Smooth muscle cell (in vitro differentiated cells): Measurements from ENCODE around the gene SEMA3F. TPM values are rescaled to one million over a fixed set of nuclear protein-coding genes. Genes with fewer than 3 reads are reported as not detected.

ENCODE experiments used
- DNase-seq: peaks from one replicate; lab custom pipeline; 2025; ENCODE audit not compliant: unreplicated experiment; lab: John Stamatoyannopoulos, UW
- H2AFZ ChIP-seq: fragments of 200-600 bp; sonication (generic); 2 replicates; pipeline ENCODE4 v1.6.0; 2016; ENCODE audit warnings: antibody characterized with exemption, low read depth, mild to moderate bottlenecking
- H3F3A ChIP-seq: fragments of 200-600 bp; sonication (generic); 2 replicates; pipeline ENCODE4 v1.6.0; 2017; ENCODE audit warnings: antibody characterized with exemption, low read depth
- H3K27ac ChIP-seq: fragments of 200-600 bp; sonication (generic); 2 replicates; pipeline ENCODE4 v1.5.1; 2016; ENCODE audit warnings: low read depth, mild to moderate bottlenecking
- H3K27me3 ChIP-seq: fragments of 200-600 bp; sonication (generic); 2 replicates; pipeline ENCODE4 v1.6.1; 2016; ENCODE audit warnings: low read depth, mild to moderate bottlenecking
- H3K36me3 ChIP-seq: fragments of 200-600 bp; sonication (generic); 2 replicates; pipeline ENCODE4 v1.5.1; 2016; ENCODE audit warnings: low read depth
- H3K4me1 ChIP-seq: fragments of 200-600 bp; sonication (generic); 2 replicates; pipeline ENCODE4 v1.5.1; 2016; ENCODE audit warnings: low read depth
- H3K4me2 ChIP-seq: fragments of 200-600 bp; sonication (generic); 2 replicates; pipeline ENCODE4 v1.6.0; 2016; ENCODE audit warnings: mild to moderate bottlenecking
- H3K4me3 ChIP-seq: fragments of 200-600 bp; sonication (generic); 2 replicates; pipeline ENCODE4 v1.5.1; 2016; ENCODE audit warnings: mild to moderate bottlenecking
- H3K79me2 ChIP-seq: fragments of 200-600 bp; sonication (generic); 2 replicates; pipeline ENCODE4 v1.6.0; 2016; ENCODE audit warnings: low read depth, mild to moderate bottlenecking
- H3K9ac ChIP-seq: fragments of 200-600 bp; sonication (generic); 2 replicates; pipeline ENCODE4 v1.6.0; 2016; ENCODE audit warnings: low read depth
- H3K9me3 ChIP-seq: fragments of 200-600 bp; sonication (generic); replicated peaks from 2 replicates; pipeline ENCODE4 v1.5.1; 2016; ENCODE audit warnings: low read depth
- H4K20me1 ChIP-seq: fragments of 200-600 bp; sonication (generic); 2 replicates; pipeline ENCODE4 v1.6.0; 2016; ENCODE audit warnings: low read depth
- WGBS: methylation state at CpG from one replicate; pipeline ENCODE4 v1.1.7; 2016; ENCODE audit warnings: low lambda C conversion rate; 5-methylcytosine and 5-hydroxymethylcytosine counted together
- polyA plus RNA-seq: library from polyadenylated mRNA; unstranded; fragments of >200 nt; fragmentation: Nextera tagmentation; extraction: Ambion mirVana; gene quantifications from 2 replicates; pipeline ENCODE4 v1.2.1, GENCODE V29; 2016
- total RNA-seq: library from RNA; depleted of rRNA; stranded (reverse); fragments of >200 nt; gene quantifications from 2 replicates; pipeline ENCODE4 v1.2.3, GENCODE V29; 2014
- TF ChIP-seq, protein P1 (sequence below): fragments of 200-600 bp; sonication (generic); IDR thresholded peaks from 2 replicates; pipeline ENCODE4 v1.5.1; 2017; ENCODE audit warnings: borderline replicate concordance, mild to moderate bottlenecking, antibody characterized with exemption; ENCODE audit not compliant: insufficient read depth, poor library complexity, severe bottlenecking

The SEMA3F gene
- total and polyA plus RNA-seq, 2 experiments from 2014 or later: 9.2 to 16.9 TPM

- H3K4me2 ChIP-seq: no peak overlapping the region
- no peaks in the 10 kb centered on the region for H3F3A ChIP-seq
- no peak overlapping the region for H3K4me3 ChIP-seq
- H3K36me3 ChIP-seq: no peaks in the 10 kb centered on the region
- H3K4me1 ChIP-seq: no peaks in the 10 kb centered on the region
- H3K9ac ChIP-seq: no peak overlapping the region
- H3K9me3 ChIP-seq: no peaks in the 10 kb centered on the region
- no peak for DNase-seq
- H3K27me3 ChIP-seq: peaks cover 5% of the 10 kb centered on the region
- no peak overlapping the region for H2AFZ ChIP-seq
- H3K79me2 ChIP-seq: no peaks in the 10 kb centered on the region
- WGBS: 76% methylated on average over 14 of the region's 14 CpGs
- no peaks in the 10 kb centered on the region for H4K20me1 ChIP-seq
- no peak overlapping the region for H3K27ac ChIP-seq
- TF ChIP-seq, protein P1, sequence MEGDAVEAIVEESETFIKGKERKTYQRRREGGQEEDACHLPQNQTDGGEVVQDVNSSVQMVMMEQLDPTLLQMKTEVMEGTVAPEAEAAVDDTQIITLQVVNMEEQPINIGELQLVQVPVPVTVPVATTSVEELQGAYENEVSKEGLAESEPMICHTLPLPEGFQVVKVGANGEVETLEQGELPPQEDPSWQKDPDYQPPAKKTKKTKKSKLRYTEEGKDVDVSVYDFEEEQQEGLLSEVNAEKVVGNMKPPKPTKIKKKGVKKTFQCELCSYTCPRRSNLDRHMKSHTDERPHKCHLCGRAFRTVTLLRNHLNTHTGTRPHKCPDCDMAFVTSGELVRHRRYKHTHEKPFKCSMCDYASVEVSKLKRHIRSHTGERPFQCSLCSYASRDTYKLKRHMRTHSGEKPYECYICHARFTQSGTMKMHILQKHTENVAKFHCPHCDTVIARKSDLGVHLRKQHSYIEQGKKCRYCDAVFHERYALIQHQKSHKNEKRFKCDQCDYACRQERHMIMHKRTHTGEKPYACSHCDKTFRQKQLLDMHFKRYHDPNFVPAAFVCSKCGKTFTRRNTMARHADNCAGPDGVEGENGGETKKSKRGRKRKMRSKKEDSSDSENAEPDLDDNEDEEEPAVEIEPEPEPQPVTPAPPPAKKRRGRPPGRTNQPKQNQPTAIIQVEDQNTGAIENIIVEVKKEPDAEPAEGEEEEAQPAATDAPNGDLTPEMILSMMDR: no peak
Measured at GRCh38 chr3:50194903-50195500, 39.9 kb downstream of the SEMA3F start.

DNA sequence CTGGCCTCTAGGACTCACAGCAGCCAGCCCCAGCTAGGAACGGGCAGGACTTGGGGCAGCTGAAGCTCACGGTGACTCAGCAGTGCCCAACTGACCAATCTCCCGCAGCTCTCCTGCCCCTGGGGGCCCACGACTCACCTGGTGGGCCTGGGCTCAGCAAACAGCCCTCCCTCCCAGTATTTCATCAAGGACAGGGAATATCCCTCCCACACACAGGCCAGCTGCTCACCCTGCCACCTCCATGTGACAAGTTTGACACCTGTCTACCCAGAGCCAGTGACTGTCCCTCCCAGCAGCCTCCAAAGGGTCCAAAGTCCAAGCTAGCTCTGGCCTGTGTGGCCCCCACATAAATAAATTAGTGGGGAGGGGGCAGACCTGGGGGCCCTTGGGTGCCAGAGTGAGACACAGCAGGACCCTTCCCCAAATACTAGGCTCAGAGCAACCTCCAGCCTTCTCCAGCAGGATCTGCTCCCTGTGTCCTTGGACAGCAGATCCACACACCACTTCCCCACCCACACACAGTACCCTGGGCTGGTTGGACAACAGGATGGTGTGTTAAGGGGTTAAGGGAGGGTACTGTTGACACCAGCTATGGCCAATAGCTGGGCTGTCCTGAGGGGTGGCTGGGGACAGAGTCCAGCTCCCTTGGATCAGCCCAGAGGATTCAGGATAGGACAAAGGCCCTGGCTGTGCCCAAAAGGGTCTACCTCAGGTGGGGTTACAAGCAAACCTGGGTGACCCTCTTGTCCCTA lies 40.6 kb downstream of the SEMA3F start:
- WGBS: 69% methylated on average over 4 of the region's 4 CpGs
- H2AFZ ChIP-seq: no peak overlapping the region
- H3K4me1 ChIP-seq: no peaks in the 10 kb centered on the region
- H3K27me3 ChIP-seq: peaks cover 5% of the 10 kb centered on the region
- no peaks in the 10 kb centered on the region for H3F3A ChIP-seq
- no peak overlapping the region for H3K4me2 ChIP-seq
- no peak overlapping the region for H3K27ac ChIP-seq
- no peaks in the 10 kb centered on the region for H4K20me1 ChIP-seq
- no peak overlapping the region for H3K9ac ChIP-seq
- DNase-seq: no peak
- no peak overlapping the region for H3K4me3 ChIP-seq
- H3K9me3 ChIP-seq: no peaks in the 10 kb centered on the region
- H3K79me2 ChIP-seq: no peaks in the 10 kb centered on the region
- no peaks in the 10 kb centered on the region for H3K36me3 ChIP-seq
- TF ChIP-seq, protein P1: no peak

DNA sequence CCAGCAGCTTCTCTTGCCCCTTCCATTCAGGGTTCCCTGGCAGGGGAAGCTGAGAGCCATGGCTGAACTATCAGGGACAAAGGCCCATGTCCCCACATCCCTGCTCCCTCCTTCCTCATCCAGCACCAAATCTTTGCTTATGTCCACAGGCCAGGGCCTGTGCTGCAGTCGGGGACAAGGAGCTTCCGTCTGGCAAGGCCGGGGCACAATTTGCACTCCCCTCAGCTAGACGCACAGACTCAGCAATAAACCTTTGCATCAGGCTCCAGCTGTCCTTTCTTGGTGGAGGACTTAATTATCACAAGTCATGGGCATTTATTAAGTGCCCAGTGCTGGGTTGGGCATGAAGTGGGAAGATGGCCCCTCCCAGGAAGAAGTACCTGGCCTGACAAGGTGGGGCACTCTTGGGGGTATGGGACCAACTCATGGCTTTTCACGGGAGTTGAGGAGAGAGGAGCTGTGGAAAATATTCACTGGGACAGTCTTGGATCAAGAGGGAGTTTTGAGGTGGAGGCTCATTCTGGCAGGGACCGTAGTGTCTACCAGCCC lies 41.2 kb downstream of the SEMA3F start:
- H3K36me3 ChIP-seq: no peaks in the 10 kb centered on the region
- H3K9ac ChIP-seq: no peak overlapping the region
- no peaks in the 10 kb centered on the region for H3K79me2 ChIP-seq
- peaks cover 5% of the 10 kb centered on the region for H3K27me3 ChIP-seq
- H3F3A ChIP-seq: no peaks in the 10 kb centered on the region
- TF ChIP-seq, protein P1: no peak
- WGBS: 90% methylated on average over 6 of the region's 6 CpGs
- H3K4me3 ChIP-seq: no peak overlapping the region
- H3K9me3 ChIP-seq: no peaks in the 10 kb centered on the region
- H3K4me1 ChIP-seq: peaks cover under 1% of the 10 kb centered on the region
- no peak overlapping the region for H3K4me2 ChIP-seq
- no peak overlapping the region for H2AFZ ChIP-seq
- H4K20me1 ChIP-seq: no peaks in the 10 kb centered on the region
- DNase-seq: no peak
- H3K27ac ChIP-seq: no peak overlapping the region
